HCT116 (cell line): ENCODE data around the gene SULT1E1. TPM values are rescaled to one million over a fixed set of nuclear protein-coding genes. Genes with fewer than 3 reads are reported as not detected.

ENCODE experiments used
- ATAC-seq: fragments of 200-7000 bp; cut with Tn5 transposase; 2 replicates; pipeline ENCODE4 v1.9.1; 2020; ENCODE audit warnings: mild to moderate bottlenecking, moderate library complexity
- BruUV-seq: library from RNA; stranded (reverse); fragments of 400-500 nt; replicated peaks from 2 replicates; lab custom pipeline; 2021; lab: Mats Ljungman, UMichigan
- CTCF ChIA-PET: fragments of 300-600 bp; sonication (Branson Sonifier 250); formaldehyde crosslinking; loops from one replicate; lab custom pipeline; 2021; ENCODE audit warnings: antibody characterized with exemption; lab: Charles Lee
- POLR2A ChIA-PET: fragments of 300-600, 350-600 bp; sonication (Branson Sonifier 250); formaldehyde crosslinking; loops from one replicate; lab custom pipeline; 2021; ENCODE audit warnings: antibody characterized with exemption; lab: Charles Lee
- RAD21 ChIA-PET, 2 experiments: fragments of 300-600 bp; sonication (Branson Sonifier 250); formaldehyde crosslinking; loops; one replicate each; lab custom pipeline; 2023; ENCODE audit warnings: low total read pairs in 2 of 2; ENCODE audit not compliant: uncharacterized antibody in 2 of 2, unreplicated experiment in 2 of 2, low non-redundant PET in 1 of 2; lab: Charles Lee
- DNase-seq: peaks from one replicate; pipeline ENCODE4 v3.0.0-alpha.2; 2010; ENCODE audit warnings: low read depth, low spot score
- H2AFZ ChIP-seq: fragments of 200-600 bp; shearing (Covaris generic), sonication (generic); 2 replicates; pipeline ENCODE4 v1.6.1; 2017; ENCODE audit warnings: low read depth, mixed run types, mixed read lengths, antibody characterized with exemption, low read length; ENCODE audit not compliant: poor library complexity, severe bottlenecking
- H3K27ac ChIP-seq: 2 replicates; pipeline ENCODE4 v1.5.1; 2012; ENCODE audit warnings: low read depth, low read length
- H3K27me3 ChIP-seq: fragments of 200-600 bp; sonication (generic); 2 replicates; pipeline ENCODE4 v1.6.1; 2016; ENCODE audit warnings: mixed run types, low read length, mixed read lengths; ENCODE audit not compliant: insufficient read depth
- H3K36me3 ChIP-seq, 2 experiments: fragments of 200-500 bp in 1 of 2; fragments of 200-600 bp in 1 of 2; sonication (Bioruptor generic) in 1 of 2; sonication (generic) in 1 of 2; 2 replicates each; pipeline versions ENCODE4 v1.5.1 to v1.6.1; 2014 to 2016; ENCODE audit warnings: low read length in 2 of 2, inconsistent platforms in 1 of 2, mixed read lengths in 1 of 2, mixed run types in 1 of 2; ENCODE audit not compliant: insufficient read depth in 2 of 2, control insufficient read depth in 1 of 2
- H3K4me1 ChIP-seq, 2 experiments: fragments of 200-600 bp in 1 of 2; sonication (generic) in 1 of 2; 2 replicates each; pipeline versions ENCODE4 v1.5.1 to v1.6.1; 2012 to 2017; ENCODE audit warnings: low read length in 2 of 2, inconsistent platforms in 1 of 2, mild to moderate bottlenecking in 1 of 2, mixed read lengths in 1 of 2, mixed run types in 1 of 2, moderate library complexity in 1 of 2; ENCODE audit not compliant: insufficient read depth in 2 of 2, control insufficient read depth in 1 of 2
- H3K4me2 ChIP-seq: fragments of 200-600 bp; sonication (generic); 2 replicates; pipeline ENCODE4 v1.6.1; 2017; ENCODE audit warnings: mixed run types, low read length, mixed read lengths
- H3K4me3 ChIP-seq, 2 experiments: fragments of 200-600 bp in 1 of 2; sonication (generic) in 1 of 2; replicated peaks in 1 of 2; 2 replicates each; pipeline ENCODE4 v1.5.1; 2011 to 2016; ENCODE audit warnings: low read length in 2 of 2, control low read depth in 1 of 2, low read depth in 1 of 2, mild to moderate bottlenecking in 1 of 2, mixed read lengths in 1 of 2, mixed run types in 1 of 2
- H3K79me2 ChIP-seq: fragments of 200-600 bp; sonication (generic); 2 replicates; pipeline ENCODE4 v1.6.1; 2017; ENCODE audit warnings: mild to moderate bottlenecking, mixed run types, low read length, moderate library complexity, mixed read lengths; ENCODE audit not compliant: insufficient read depth
- H3K9ac ChIP-seq: fragments of 200-600 bp; sonication (generic); 2 replicates; pipeline ENCODE4 v1.6.1; 2016; ENCODE audit warnings: low read length, mixed read lengths
- H3K9me2 ChIP-seq: fragments of 200-600 bp; sonication (generic), shearing (Covaris generic); 2 replicates; pipeline ENCODE4 v1.6.1; 2017; ENCODE audit warnings: mixed run types, mild to moderate bottlenecking, moderate library complexity; ENCODE audit not compliant: insufficient read depth
- H3K9me3 ChIP-seq, 2 experiments: fragments of 200-500 bp in 1 of 2; fragments of 200-600 bp in 1 of 2; sonication (Bioruptor generic) in 1 of 2; sonication (generic) in 1 of 2; 2 replicates each; pipeline ENCODE4 v1.6.1; 2014 to 2017; ENCODE audit warnings: low read length in 2 of 2, mixed read lengths in 2 of 2, inconsistent platforms in 1 of 2, low read depth in 1 of 2, mild to moderate bottlenecking in 1 of 2, mixed run types in 1 of 2, moderate library complexity in 1 of 2; ENCODE audit not compliant: control insufficient read depth in 1 of 2, insufficient read depth in 1 of 2
- H4K20me1 ChIP-seq: fragments of 200-600 bp; sonication (generic), shearing (Covaris generic); 2 replicates; pipeline ENCODE4 v1.6.1; 2017; ENCODE audit warnings: mixed run types, mild to moderate bottlenecking, moderate library complexity; ENCODE audit not compliant: insufficient read depth
- CBX3 ChIP-seq: IDR thresholded peaks from 2 replicates; pipeline ENCODE4 v1.6.1; 2012; ENCODE audit warnings: low read depth
- CTCF ChIP-seq, 3 experiments: fragments of 200-600 bp in 1 of 3; sonication (generic) in 1 of 3; IDR thresholded peaks in 2 of 3; conservative IDR thresholded peaks in 1 of 3; 2 replicates each; pipeline ENCODE4 v1.5.1; 2012 to 2017; ENCODE audit warnings: low read depth in 2 of 3, low read length in 2 of 3, antibody characterized with exemption in 1 of 3, borderline replicate concordance in 1 of 3, control low read depth in 1 of 3, mild to moderate bottlenecking in 1 of 3, mixed read lengths in 1 of 3, mixed run types in 1 of 3, moderate library complexity in 1 of 3; ENCODE audit not compliant: insufficient read depth in 1 of 3
- FOSL1 ChIP-seq: IDR thresholded peaks from 2 replicates; pipeline ENCODE4 v1.6.1; 2012; ENCODE audit warnings: low read depth
- SRF ChIP-seq: IDR thresholded peaks from 2 replicates; pipeline ENCODE4 v1.6.1; 2012; ENCODE audit warnings: low read depth
- intact Hi-C: fragments of 100-400 bp; cut with micrococcal nuclease; formaldehyde crosslinking; loops from 2 replicates; pipeline ENCODE4 v1.10.0; 2022
- total RNA-seq: library from RNA; stranded (reverse); gene quantifications from one replicate; pipeline ENCODE4 v1.2.1, GENCODE V29; 2021; ENCODE audit not compliant: unreplicated experiment
- TF ChIP-seq, protein P1 (sequence below): IDR thresholded peaks from 2 replicates; pipeline ENCODE4 v1.6.1; 2012

Gene SULT1E1
- total RNA-seq, 1 experiment from 2014 or later: not detected

DNA sequence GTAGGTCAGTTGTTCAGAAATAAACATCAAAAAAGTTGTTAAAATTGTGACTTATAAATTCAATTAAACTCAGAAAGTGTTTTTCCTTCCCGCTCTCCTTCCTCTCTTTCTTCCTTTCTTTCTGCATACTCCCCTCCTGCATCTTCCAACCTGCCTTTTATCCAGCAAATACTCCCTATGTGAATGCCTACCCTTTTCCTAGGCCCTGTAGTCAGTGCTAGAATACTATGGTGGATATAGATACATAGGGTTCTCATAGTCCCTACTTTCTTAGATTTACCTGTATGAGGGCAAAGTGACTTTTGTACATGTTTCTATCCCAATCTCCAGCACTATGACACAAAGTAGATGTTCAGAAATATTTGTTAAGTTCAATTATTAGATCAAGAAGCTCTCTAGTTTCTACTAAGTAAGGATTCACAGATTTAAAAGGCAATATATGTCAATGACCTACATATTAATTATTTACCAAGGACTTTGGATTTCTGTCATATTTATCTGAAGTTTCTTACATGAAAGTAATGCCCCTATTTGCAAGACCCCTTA is 732 bp downstream of the SULT1E1 start:
- CTCF ChIA-PET: no interaction called here
- BruUV-seq: no TSS peak

More for the DNA sequence above, 732 bp downstream of the SULT1E1 start:
- Histone ChIP-seq H3K9me3 (no peaks in the 10 kb centered on the region), H3K36me3 (no peaks in the 10 kb centered on the region), H3K4me1 (no peaks in the 10 kb centered on the region), H3K9ac (no peak overlapping the region), H2AFZ (no peak overlapping the region), H4K20me1 (no peaks in the 10 kb centered on the region), H3K4me2 (no peak overlapping the region), H3K9me2 (no peaks in the 10 kb centered on the region), H3K79me2 (no peaks in the 10 kb centered on the region), H3K27me3 (no peaks in the 10 kb centered on the region), H3K4me3 (no peak overlapping the region), H3K27ac (no peak overlapping the region)
- DNase-seq (no peak), ATAC-seq (no peak)
- intact Hi-C loops: no loop called here
- ChIA-PET POLR2A (no interaction called here), RAD21 (interaction anchor here in 1 of 2 experiments (0.9 kb wide), 1 partner anchor 22 kb away, joined by 3 read pairs; no protein-coding TSS in a partner anchor)
- TF ChIP-seq, protein P1, sequence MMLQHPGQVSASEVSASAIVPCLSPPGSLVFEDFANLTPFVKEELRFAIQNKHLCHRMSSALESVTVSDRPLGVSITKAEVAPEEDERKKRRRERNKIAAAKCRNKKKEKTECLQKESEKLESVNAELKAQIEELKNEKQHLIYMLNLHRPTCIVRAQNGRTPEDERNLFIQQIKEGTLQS: no peak
- TF ChIP-seq SRF: no peak
- TF ChIP-seq CBX3: no peak
- no peak for TF ChIP-seq FOSL1
- TF ChIP-seq CTCF (IDR thresholded peaks at IDR 0.05 in 2 of 3, conservative IDR thresholded peaks at IDR 0.05 in 1 of 3; ENCODE audit: borderline replicate concordance in 1 of 3, insufficient read depth in 1 of 3, low read depth in 2 of 3, low read length in 2 of 3): no peak
- TF ChIP-seq, all 23 proteins: peak for 0
